HEK293 (cell line): ENCODE measurements around the gene AQP10.

Source experiments
- ZNF140 ChIP-seq: fragments of 450-650 bp; formaldehyde crosslinking; IDR thresholded peaks from 2 replicates; pipeline ENCODE4 v1.5.1; 2016; ENCODE audit warnings: missing biosample characterization, missing genetic modification characterization
- ZNF660 ChIP-seq: fragments of 450-650 bp; IDR thresholded peaks from 2 replicates; pipeline ENCODE4 v1.5.1; 2018; ENCODE audit warnings: missing biosample characterization, mild to moderate bottlenecking, missing genetic modification characterization

DNA sequence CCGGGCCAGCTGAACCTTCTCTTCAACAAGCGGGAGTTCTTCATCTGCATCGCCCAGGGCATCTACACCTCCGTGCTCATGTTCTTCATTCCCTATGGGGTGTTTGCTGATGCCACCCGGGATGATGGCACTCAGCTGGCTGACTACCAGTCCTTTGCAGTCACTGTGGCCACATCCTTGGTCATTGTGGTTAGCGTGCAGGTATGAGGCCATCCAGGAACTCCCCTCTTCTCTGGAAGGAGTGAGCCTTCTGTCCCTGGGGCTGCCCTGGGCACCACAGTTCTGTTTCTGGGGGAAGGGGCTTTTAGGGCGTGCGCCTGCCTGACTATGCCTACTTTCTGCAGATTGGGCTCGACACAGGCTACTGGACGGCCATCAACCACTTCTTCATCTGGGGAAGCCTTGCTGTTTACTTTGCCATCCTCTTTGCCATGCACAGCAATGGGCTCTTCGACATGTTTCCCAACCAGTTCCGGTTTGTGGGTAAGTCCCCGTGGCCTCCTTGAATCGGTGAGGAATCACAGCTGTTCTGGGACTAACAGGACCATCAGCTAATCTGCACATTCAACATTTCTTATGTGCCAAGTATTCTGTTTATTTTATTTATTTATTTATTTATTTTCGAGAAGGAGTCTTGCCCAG lies 25.5 kb downstream of the AQP10 start:
- no peak for TF ChIP-seq ZNF660 (tag by site-specific recombination)
- no peak for TF ChIP-seq ZNF140 (tag by site-specific recombination)
